Stimulated activated CD4-positive, alpha-beta T cell treated with anti-CD3 and anti-CD28 coated beads, Interleukin-12 subunit alpha, Interleukin-12 subunit beta, amount 100 ng/mL, for 4 hours (primary cell): ENCODE data around the gene PLCH2.
A peak's percentile ranks its signal among the peaks of the same experiment; 100 is the strongest.

Source experiments
- DNase-seq: peaks from one replicate; pipeline ENCODE4 v3.0.0-alpha.2; 2020

Gene PLCH2

GRCh38 chr1:2533365-2533764 is 57.3 kb downstream of the PLCH2 start:
- no peak for DNase-seq

GRCh38 chr1:2534315-2534686 is 58.2 kb downstream of the PLCH2 start:
- DNase-seq, result no peak

GRCh38 chr1:2534687-2535441 is 58.8 kb downstream of the PLCH2 start:
- DNase-seq, result no peak

- no peak for DNase-seq
These were observed 59.4 kb downstream of the PLCH2 start for GRCh38 chr1:2535455-2535854.

GRCh38 chr1:2535981-2536380 is 59.9 kb downstream of the PLCH2 start:
- no peak for DNase-seq

GRCh38 chr1:2537784-2538115 is 61.7 kb downstream of the PLCH2 start:
- no peak for DNase-seq

GRCh38 chr1:2538376-2538775 is 62.3 kb downstream of the PLCH2 start:
- no peak for DNase-seq

- no peak for DNase-seq
These were observed 62.8 kb downstream of the PLCH2 start for GRCh38 chr1:2538872-2539271.

GRCh38 chr1:2539312-2539907 is 63.3 kb downstream of the PLCH2 start:
- no peak for DNase-seq

GRCh38 chr1:2540816-2541492 is 64.9 kb downstream of the PLCH2 start:
- peak; percentile 33 for DNase-seq

GRCh38 chr1:2541619-2542245 is 65.6 kb downstream of the PLCH2 start:
- DNase-seq, result no peak

GRCh38 chr1:2542246-2542915 is 66.3 kb downstream of the PLCH2 start:
- DNase-seq, result no peak

GRCh38 chr1:2543543-2544092 is 67.5 kb downstream of the PLCH2 start:
- DNase-seq, result no peak

- DNase-seq, result no peak
These were observed 68.2 kb downstream of the PLCH2 start for GRCh38 chr1:2544093-2544874.

GRCh38 chr1:2544875-2545640 is 69.0 kb downstream of the PLCH2 start:
- DNase-seq, result no peak

- peak; percentile 80 for DNase-seq
These were observed 69.8 kb downstream of the PLCH2 start for GRCh38 chr1:2545754-2546514.

- DNase-seq, result peak; percentile 72
These were observed 70.6 kb downstream of the PLCH2 start for GRCh38 chr1:2546515-2547209.

GRCh38 chr1:2547210-2548067 is 71.3 kb downstream of the PLCH2 start:
- DNase-seq, result peak; percentile 34

- DNase-seq, result peak; percentile 84
These were observed 72.0 kb downstream of the PLCH2 start for GRCh38 chr1:2548068-2548589.
